AG09319 (cell line): Measurements from ENCODE around the gene PHF1.

ENCODE experiments used
- DNase-seq: peaks from one replicate; pipeline ENCODE4 v3.0.0-alpha.2; 2010; ENCODE audit warnings: low read depth; ENCODE audit errors: extremely low read depth
- TF ChIP-seq, protein P1 (sequence below): IDR thresholded peaks from 2 replicates; pipeline ENCODE4 v1.5.1; 2011; ENCODE audit warnings: low read depth, mild to moderate bottlenecking, inconsistent platforms, low read length, moderate library complexity

The PHF1 gene

DNA sequence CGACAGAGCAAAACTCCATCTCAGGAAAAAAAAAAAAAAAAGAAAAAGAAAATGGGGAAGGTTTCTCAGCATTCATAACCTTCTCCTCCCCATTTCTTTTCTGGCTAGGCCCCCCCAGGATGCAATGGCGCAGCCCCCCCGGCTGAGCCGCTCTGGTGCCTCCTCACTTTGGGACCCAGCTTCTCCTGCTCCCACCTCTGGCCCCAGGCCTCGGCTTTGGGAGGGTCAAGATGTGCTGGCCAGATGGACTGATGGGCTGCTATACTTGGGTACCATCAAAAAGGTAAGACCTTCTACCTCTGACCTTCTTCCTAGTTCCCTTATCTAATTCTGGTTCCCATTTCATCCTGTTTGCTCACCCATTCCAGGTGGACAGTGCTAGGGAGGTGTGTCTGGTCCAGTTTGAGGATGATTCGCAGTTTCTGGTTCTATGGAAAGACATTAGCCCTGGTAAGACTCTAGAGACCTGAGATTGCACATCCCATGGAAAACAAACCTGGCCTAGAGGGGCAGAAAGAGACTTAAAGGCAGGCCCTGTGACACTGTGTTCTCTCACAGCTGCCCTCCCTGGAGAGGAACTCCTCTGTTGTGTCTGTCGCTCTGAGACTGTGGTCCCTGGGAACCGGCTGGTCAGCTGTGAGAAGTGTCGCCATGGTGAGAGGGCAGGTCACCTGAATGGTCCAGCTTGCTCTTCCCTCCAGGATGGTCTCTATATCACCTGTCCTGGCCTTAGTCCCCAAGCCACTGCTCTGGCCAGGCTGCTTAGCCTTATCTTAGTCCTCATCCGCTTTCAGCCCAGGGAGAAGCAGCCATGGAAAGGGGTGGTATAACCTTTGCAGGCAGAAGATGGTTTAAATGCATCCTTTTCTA lies 1.6 kb downstream of the PHF1 start:
- TF ChIP-seq, protein P1, sequence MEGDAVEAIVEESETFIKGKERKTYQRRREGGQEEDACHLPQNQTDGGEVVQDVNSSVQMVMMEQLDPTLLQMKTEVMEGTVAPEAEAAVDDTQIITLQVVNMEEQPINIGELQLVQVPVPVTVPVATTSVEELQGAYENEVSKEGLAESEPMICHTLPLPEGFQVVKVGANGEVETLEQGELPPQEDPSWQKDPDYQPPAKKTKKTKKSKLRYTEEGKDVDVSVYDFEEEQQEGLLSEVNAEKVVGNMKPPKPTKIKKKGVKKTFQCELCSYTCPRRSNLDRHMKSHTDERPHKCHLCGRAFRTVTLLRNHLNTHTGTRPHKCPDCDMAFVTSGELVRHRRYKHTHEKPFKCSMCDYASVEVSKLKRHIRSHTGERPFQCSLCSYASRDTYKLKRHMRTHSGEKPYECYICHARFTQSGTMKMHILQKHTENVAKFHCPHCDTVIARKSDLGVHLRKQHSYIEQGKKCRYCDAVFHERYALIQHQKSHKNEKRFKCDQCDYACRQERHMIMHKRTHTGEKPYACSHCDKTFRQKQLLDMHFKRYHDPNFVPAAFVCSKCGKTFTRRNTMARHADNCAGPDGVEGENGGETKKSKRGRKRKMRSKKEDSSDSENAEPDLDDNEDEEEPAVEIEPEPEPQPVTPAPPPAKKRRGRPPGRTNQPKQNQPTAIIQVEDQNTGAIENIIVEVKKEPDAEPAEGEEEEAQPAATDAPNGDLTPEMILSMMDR: no peak
- DNase-seq: no peak

DNA sequence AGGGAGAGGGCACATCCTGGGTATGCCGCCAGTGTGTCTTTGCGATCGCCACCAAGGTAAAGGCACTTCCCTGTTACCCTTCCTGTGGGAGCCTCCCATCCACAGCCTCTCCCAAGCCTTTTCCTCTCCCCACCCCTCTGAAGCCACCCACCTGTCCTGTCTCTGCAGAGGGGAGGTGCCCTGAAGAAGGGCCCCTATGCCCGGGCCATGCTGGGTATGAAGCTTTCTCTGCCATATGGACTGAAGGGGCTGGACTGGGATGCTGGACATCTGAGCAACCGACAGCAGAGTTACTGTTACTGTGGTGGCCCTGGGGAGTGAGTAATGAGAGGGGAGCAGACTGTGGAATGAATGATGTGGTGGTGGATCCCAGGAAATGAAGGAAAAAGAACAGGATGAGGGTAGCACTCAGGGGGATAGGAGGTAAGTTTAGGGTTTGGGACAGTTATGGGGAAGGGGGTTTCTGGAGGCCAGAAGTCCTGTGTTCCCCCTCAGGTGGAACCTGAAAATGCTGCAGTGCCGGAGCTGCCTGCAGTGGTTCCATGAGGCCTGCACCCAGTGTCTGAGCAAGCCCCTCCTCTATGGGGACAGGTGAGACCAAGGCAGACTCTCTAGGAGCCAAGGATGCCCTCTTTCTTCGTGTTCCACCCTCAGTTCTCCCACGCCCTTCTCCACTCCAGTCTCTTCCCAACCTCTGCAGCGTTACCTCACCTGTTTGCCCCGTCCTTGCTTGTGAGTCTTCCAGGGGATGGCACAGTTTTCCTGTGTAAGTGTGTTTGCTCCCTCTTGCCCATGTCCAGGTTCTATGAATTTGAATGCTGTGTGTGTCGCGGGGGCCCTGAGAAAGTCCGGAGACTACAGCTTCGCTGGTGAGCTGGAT lies 2.7 kb downstream of the PHF1 start:
- no peak for DNase-seq
- TF ChIP-seq, protein P1: no peak

DNA sequence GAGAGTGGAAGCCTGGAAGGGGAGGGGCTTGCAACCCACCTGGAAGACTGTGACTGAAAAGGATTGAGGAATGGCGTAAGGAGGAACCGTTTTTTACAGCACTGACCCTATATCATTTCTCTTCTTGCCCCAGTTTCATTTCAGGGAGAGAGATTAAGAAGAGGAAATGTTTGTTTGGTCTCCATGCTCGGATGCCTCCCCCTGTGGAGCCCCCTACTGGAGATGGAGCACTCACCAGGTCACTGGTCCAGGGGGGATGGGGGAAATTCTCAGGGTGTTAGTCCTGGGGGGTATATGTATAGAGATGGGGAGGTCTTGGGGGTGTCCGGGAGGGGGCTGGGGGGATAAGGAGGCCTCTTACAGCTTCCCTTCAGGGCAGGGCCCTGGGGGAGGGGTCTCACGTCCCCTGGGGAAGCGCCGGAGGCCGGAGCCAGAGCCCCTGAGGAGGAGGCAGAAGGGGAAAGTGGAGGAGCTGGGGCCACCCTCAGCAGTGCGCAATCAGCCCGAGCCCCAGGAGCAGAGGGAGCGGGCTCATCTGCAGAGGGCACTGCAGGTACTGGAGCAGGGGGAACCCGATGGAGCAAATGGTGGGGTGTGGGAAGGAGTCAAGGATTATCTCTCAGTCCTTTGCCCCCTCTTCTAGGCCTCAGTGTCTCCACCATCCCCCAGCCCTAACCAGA lies 3.9 kb downstream of the PHF1 start:
- TF ChIP-seq, protein P1: peak; percentile 34
- DNase-seq: no peak

DNA sequence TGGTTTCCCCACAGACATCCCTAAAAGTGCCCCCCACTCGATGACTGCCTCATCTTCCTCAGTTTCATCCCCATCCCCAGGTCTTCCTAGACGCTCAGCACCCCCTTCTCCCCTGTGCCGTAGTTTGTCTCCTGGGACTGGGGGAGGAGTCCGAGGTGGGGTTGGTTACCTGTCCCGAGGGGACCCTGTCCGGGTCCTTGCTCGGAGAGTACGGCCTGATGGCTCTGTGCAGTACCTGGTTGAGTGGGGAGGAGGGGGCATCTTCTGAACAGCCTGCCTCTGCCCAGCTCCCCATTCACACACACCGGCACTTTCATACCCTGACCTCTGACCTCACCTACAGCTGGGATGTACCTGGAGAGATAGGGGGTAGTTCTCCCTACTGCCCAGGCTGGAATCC lies 5.0 kb downstream of the PHF1 start:
- TF ChIP-seq, protein P1: no peak
- DNase-seq: no peak

DNA sequence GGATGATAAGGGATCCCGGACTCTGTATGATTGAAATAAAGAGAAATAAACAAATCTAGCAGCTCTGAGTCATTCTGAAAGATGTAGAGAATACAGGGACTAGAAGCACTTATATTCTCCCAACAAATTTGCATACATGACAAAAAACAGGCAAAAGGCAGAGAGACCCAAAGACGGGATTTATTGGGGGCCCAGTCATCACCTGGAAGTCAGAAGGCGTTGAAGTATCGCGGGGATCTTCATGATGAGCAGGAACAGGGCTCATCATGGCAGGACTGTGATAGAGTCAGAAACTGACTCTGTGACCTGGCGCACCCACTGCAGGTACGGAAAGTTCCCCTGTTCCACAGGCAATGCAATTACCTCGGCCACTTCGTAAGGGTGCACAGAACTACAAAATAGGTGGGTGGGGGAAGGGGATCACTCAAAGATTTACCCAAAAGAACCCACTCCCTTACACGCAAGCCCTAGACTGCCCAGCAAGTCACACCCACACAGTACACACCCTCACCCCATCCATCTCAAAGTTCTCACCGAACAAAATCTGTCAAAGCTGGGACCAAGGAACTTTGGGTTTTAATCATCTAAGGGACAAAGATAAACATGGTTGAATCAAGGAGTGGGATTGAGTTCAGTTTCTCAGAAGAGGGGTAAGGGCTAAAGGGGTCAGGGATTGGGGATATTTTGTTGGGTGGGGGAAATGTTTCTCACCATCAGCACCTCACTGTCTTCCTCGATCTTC lies 5.7 kb downstream of the PHF1 start:
- TF ChIP-seq, protein P1: no peak
- DNase-seq: no peak

DNA sequence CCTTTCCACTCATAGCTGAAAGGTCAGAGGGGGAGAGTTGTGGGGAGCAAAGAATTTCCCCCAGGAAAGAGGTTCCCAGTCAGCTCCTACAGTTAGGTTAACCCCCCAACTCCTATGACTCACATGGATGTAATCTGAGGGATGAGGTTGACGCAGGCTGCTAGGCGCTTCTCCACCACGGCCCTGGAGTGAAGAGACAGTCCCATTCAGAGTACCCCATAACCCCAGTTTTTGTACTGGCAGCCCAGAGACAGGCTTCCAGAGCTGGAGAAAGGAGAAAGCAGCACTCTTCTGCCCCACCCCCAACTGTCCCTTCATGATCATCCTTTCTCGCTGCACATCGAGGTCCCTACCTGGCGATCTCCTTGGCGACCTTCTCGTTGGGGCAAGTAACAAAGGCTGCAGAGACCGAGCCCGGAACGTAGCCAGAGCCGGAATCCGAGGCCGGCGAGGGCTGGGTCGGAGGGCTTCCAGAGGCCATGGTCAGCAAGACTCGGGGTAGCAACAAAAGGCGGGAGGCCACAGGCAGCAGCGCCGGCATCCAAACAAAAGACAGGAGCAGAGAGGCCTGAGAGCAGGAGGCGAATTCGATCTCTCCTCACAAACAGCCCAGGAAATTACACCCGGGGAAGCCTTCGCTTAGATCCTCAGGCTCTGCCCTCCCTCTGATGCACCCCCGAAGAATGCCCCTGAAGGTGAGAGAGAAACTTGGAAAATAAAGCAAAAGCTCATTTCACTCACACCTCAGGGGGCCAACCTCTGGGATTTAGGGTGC lies 6.5 kb downstream of the PHF1 start:
- TF ChIP-seq, protein P1: no peak
- DNase-seq: no peak
